Uterus (tissue), 2 donors: ENCODE measurements around the gene SHROOM3.

Experiments
- POLR2A ChIP-seq, 2 donors: fragments of 450-650 bp; IDR thresholded peaks; one replicate each; pipeline ENCODE4 v1.6.1; 2016; ENCODE audit warnings: antibody characterized with exemption in 2 of 2, mild to moderate bottlenecking in 1 of 2, moderate library complexity in 1 of 2
- TF ChIP-seq, protein P1 (sequence below), 4 experiments: fragments of 200-600 bp in 2 of 4; fragments of 450-650 bp in 2 of 4; sonication (generic) in 2 of 4; IDR thresholded peaks; one replicate each; pipeline ENCODE4 v1.5.1; 2016 to 2019; ENCODE audit warnings: antibody characterized with exemption in 4 of 4, mild to moderate bottlenecking in 2 of 4, moderate library complexity in 1 of 4

DNA sequence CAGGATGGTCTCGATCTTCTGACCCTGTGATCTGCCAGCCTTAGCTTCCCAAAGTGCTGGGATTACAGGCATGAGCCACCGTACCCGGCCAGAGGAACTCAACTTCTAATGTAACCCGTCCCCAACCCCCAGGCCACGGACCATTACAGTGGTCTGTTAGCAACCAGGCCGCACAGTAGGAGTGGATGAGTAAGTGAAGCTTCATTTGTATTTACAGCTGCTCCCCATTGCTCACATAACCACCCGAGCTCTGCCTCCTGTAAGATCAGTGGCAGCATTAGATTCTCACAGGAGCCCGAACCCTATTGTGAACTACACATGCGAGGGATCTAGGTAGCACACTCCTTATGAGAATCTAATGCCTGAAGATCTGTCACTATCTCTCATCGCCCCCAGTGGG is 119.6 kb downstream of the SHROOM3 start:
- TF ChIP-seq, protein P1, sequence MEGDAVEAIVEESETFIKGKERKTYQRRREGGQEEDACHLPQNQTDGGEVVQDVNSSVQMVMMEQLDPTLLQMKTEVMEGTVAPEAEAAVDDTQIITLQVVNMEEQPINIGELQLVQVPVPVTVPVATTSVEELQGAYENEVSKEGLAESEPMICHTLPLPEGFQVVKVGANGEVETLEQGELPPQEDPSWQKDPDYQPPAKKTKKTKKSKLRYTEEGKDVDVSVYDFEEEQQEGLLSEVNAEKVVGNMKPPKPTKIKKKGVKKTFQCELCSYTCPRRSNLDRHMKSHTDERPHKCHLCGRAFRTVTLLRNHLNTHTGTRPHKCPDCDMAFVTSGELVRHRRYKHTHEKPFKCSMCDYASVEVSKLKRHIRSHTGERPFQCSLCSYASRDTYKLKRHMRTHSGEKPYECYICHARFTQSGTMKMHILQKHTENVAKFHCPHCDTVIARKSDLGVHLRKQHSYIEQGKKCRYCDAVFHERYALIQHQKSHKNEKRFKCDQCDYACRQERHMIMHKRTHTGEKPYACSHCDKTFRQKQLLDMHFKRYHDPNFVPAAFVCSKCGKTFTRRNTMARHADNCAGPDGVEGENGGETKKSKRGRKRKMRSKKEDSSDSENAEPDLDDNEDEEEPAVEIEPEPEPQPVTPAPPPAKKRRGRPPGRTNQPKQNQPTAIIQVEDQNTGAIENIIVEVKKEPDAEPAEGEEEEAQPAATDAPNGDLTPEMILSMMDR (IDR thresholded peaks at IDR 0.05), result no peak
- TF ChIP-seq POLR2A (IDR thresholded peaks at IDR 0.05), result no peak
